HG02885 (cell line): ENCODE measurements around the gene RASAL1.

Source experiments
- ATAC-seq: cut with Tn5 transposase; IDR thresholded peaks from one replicate; pipeline ENCODE4 v1.9.1; 2021; ENCODE audit warnings: mild to moderate bottlenecking; ENCODE audit not compliant: unreplicated experiment, poor library complexity

The RASAL1 gene

GRCh38 chr12:113135178-113136127 lies at the start of gene RASAL1:
TSS of gene RASAL1 (minus strand) at chr12:113135761. CDS start at chr12:113135462, 299 bp downstream.
- ATAC-seq = no peak

DNA sequence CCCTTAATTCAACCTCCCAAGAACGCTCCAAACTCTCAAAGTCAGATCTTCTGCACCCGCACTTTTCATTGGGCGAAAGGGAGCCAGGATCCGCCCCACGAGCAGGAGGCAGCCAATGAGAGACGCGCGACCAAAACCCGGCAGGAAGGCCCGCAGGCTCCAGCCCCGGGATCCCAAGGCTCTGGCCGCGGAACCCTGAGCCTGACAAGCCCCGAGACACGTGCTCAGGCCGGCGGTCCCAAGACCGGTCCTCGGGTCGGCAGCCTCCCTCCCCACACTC lies 49.3 kb upstream of the RASAL1 start:
- peak; percentile 86 for ATAC-seq

GRCh38 chr12:113184098-113184899 lies 48.7 kb upstream of the RASAL1 start:
- peak; percentile 51 for ATAC-seq

- no peak for ATAC-seq
Measured at GRCh38 chr12:113183030-113183589, 47.5 kb upstream of the RASAL1 start.

- ATAC-seq = no peak
Measured at GRCh38 chr12:113181975-113182374, 46.4 kb upstream of the RASAL1 start.

DNA sequence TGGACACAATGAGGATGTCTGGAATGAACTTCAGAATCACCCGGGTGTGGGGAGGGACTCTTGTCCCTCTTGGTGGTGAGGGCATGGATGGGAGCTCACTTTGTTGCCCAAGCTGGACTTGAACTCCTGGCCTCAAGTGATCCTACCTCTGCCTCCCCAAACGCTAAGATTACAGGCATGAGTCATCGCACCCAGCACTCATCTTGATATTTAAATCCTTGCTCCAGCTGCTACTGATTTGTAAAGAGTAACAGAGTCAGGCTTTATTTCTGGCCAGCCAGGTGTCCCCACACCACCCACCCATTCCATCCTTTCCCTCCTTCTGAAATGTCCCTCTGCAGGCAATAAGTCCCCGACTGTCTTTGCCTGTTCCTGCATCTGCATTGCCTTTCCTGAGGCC lies 44.8 kb upstream of the RASAL1 start:
- ATAC-seq = no peak

- ATAC-seq = no peak
Measured at GRCh38 chr12:113179023-113179422, 43.5 kb upstream of the RASAL1 start.

DNA sequence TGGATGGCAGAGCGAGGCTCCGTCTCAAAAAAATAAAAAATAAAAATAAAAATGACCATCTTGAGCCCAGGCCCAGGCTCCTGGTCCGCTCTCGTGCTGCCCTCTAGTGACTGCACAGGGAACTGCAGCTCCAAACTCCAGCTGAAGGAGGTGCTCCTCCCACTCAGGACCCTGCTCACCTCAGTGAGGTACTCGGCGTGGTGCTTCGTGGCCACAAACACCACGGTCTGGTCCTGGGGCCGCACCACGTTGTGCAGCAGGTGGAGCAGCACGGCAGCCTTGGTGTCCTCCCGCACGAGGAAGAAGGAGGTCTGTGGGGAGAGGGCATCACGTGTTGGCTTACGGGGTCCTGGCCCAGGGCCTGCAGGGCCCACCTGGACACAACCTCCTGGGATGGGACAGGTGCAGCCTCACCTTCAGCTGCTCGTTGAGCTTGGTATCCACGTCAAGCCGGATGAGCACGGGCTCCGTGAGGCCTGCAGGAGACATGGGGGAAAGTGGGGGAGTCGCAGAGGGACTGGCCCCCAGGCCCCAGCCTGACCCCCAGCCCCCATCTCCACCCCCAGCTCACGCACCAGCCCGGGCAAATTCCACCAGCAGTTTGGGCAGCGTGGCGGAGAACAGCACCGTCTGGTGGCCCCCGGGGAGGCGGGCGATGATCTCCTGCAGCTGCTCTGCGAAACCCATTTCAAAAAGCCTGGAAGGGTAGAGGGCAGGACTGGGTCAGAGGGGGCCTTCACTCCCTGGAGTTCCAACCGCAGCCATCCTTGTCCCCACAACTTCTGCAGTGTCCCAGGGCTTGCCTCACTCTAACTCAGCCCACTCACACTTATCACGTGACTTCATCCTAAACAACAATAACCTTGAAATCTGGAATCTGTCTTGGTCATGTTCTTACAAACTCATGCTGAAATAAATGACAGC lies 39.2 kb upstream of the RASAL1 start:
- ATAC-seq = peak; percentile 77

DNA sequence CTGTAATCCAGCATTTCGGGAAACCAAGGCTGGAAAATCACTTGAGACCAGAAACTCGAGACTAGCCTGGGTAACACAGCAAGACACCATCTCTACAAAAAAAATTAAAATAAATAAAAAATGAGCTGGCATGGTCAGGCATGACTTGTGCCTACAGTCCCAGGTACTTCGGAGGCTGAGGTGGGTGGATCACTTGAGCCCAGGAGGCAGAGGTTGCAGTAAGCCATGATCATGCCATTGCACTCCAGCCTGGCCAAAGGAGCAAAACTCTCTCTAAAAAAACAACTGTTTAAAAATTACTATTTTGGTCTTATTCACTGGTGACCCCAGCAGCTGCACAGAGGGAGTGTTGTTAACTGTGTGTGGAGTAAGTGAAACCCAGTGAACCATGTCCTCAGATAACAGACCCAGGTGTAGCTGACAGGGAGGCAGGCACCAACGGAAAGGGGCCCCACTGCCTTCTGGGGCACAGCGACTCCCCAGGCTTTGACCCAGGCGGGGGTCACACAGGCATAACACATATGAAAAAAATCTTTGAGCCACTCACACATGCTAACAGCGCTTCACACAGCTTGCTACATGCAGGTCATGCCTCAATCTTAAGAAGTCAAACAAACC lies 37.6 kb upstream of the RASAL1 start:
- ATAC-seq = no peak

- ATAC-seq = no peak
Measured at GRCh38 chr12:113172185-113172584, 36.6 kb upstream of the RASAL1 start.

- ATAC-seq = no peak
Measured at GRCh38 chr12:113171543-113171942, 36.0 kb upstream of the RASAL1 start.

DNA sequence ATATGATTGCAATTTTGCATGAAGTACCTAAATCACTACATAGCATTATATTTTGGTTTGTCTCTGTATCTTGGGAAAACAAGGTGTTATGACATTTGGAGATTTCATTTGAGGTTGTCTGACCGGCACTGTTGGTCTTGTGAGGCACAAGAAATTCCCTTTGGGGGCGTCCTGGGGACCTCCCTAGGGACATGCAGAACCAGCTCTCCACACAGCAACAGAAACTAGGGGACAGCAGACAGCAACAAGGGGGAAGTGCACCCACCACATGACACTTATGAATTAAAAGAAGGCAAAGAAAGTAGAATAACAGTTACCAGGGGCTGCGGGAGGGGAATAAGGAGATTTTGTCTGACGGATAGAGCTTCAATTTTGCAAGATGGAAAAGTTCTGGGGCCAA lies 35.4 kb upstream of the RASAL1 start:
- no peak for ATAC-seq

GRCh38 chr12:113170457-113170856 lies 34.9 kb upstream of the RASAL1 start:
- ATAC-seq = no peak

DNA sequence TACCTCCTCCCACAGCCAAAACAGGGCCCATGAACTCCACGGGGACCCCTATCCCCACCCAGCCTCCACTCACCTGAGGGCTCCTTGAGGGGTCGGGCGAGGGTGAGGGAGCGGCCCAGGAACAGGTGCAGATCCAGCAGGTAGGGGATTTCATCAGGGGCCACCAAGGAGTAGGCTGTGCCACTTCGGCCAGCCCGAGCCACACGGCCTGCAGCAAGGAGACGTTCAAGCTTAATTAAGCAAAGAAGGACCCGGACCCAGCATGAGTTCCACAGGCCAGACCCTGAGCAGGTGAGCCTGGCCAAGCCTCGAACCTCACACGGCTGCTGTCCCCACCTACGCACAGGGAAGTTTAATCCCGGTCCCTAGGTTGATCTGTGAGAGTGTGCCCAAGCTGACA lies 34.1 kb upstream of the RASAL1 start:
- no peak for ATAC-seq

- ATAC-seq = no peak
Measured at GRCh38 chr12:113167868-113168267, 32.3 kb upstream of the RASAL1 start.

- ATAC-seq = no peak
Measured at GRCh38 chr12:113165521-113166450, 30.2 kb upstream of the RASAL1 start.

DNA sequence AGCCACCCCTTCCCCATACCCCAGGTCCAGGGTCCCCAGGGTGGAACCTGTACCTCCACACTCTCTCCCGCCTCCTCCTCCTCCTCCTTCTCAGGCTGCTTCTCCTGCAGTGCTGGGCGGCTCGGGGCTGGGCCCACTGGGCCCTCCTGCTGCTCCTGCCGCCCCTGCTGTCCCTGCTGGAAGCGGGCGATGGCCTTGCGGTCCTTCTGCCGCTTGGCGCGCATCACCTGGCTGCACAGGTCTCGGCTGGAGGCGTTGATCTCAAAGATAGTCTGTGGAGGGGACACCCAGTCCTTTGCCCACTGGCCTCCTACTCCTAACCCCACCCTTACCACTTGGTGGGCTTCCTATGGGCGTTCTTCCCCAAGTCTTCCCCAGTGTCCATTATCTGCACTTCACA lies 28.5 kb upstream of the RASAL1 start:
- ATAC-seq = no peak

- no peak for ATAC-seq
Measured at GRCh38 chr12:113163030-113163360, 27.4 kb upstream of the RASAL1 start.
